GM12891 (cell line): ENCODE measurements around the gene SLC26A1.

ENCODE experiments used
- DNase-seq: peaks from one replicate; pipeline ENCODE4 v3.0.0; 2011; ENCODE audit warnings: low spot score; ENCODE audit not compliant: insufficient read length
- FAIRE-seq: peaks from 2 replicates; lab custom pipeline; 2011; peaks lifted over from hg19 to GRCh38; lab: Jason Lieb, UNC
- PAX5 ChIP-seq: IDR thresholded peaks from 2 replicates; pipeline ENCODE4 v1.6.1; 2011; ENCODE audit warnings: low read length, moderate library complexity, mild to moderate bottlenecking; ENCODE audit not compliant: insufficient read depth, severe bottlenecking
- POLR2A ChIP-seq: IDR thresholded peaks from 2 replicates; pipeline ENCODE4 v1.6.1; 2011; ENCODE audit warnings: low read depth, low read length, control low read depth
- POLR2AphosphoS5 ChIP-seq: IDR thresholded peaks from 2 replicates; pipeline ENCODE4 v1.6.1; 2011; ENCODE audit warnings: low read depth, low read length, control low read depth
- POU2F2 ChIP-seq: IDR thresholded peaks from 2 replicates; pipeline ENCODE4 v1.6.1; 2011; ENCODE audit warnings: low read depth, mild to moderate bottlenecking, control low read depth, low read length, moderate library complexity
- SPI1 ChIP-seq: IDR thresholded peaks from 2 replicates; pipeline ENCODE4 v1.6.1; 2011; ENCODE audit warnings: low read depth, low read length, control low read depth
- TAF1 ChIP-seq: IDR thresholded peaks from 2 replicates; pipeline ENCODE4 v1.6.1; 2011; ENCODE audit warnings: low read depth, low read length, control low read depth

SLC26A1 gene

DNA sequence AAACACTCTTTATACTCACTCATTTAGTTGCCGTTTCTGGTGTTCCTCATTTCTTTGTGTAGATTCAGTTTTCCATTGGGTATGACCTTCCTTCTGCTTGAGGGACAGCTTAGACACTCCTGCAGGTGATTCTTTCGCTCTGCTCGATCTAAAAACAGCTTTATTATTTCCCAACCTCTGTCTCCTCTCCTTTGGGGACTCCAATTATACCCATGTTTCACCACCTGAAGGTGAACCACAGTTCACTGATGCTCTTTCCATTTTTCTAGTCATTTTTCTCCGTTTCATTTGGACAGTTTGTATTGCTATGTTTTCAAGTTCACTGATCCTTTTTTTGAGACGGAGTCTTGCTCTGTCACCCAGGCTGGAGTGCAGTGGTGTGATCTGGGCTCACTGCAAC is 13.7 kb upstream of the SLC26A1 start:
- DNase-seq (no peak), FAIRE-seq (no peak)
- TF ChIP-seq POU2F2 = no peak
- TF ChIP-seq TAF1 = no peak
- no peak for TF ChIP-seq PAX5
- no peak for TF ChIP-seq POLR2AphosphoS5
- no peak for TF ChIP-seq POLR2A
- TF ChIP-seq SPI1 = no peak

DNA sequence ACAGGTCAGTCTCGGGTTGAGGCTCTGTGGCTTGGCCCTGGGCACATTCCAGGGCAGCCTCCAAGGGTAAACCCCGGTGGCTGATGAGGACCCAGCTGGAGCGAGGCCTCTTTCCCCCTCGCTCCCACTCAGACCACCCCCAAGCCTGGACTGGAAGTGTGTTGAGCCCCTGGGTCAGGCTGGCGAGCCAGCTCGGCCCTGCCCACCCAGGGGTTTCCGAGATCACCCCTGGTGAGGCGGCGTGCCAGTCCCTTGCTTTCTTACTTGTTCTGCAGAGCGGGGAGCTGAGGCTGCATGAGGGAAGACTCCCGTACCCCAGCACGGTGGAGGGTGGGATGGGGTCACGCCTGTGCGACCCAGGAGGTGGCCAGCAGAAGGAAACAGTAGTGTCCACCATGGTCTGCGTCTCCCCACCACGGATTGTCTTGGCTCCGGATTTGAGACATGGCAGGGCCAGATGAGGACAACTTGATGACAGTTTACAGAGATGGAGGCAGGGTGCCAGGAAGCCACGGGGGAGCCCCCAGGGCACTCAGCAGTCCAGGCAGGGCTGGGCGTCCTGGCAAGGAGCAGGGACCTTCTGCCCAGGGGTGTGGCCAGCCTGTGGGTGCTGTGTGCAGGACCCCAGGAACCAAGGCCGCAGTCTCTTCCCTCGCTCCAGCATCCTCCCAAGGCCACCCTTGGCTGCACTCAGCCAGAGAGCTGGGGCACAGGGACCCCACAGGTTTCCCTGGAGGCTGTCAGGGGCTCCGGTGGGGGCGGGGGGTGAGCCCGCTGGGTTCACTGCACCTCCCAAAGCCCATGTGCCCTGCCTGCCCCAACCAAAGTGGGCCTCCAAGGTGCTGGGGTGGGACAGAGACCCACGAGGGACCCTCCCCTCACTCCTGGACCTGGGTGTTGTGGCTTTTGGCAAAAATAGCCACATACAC is 11.6 kb upstream of the SLC26A1 start:
- no peak for FAIRE-seq
- TF ChIP-seq POLR2AphosphoS5 = no peak
- TF ChIP-seq PAX5 = no peak
- no peak for TF ChIP-seq SPI1
- TF ChIP-seq POLR2A = no peak
- TF ChIP-seq TAF1 = no peak

DNA sequence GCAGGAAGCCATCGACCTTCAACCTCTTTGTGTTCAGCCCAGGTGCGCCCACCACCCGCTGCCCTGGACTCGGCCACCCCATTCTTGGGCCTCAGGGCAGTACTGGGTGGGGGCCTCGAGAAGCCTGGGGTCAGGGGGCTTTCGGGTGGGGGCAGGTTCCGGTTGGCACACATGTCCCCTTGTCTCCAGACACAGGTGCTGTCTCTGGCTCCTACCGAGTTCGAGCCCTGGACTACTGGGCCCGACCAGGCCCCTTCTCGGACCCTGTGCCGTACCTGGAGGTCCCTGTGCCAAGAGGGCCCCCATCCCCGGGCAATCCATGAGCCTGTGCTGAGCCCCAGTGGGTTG is 10.8 kb upstream of the SLC26A1 start:
- TF ChIP-seq PAX5 (no peak), POLR2AphosphoS5 (no peak), TAF1 (no peak), SPI1 (no peak), POLR2A (no peak), POU2F2 (no peak)
- DNase-seq = no peak
- FAIRE-seq = no peak

More for the DNA sequence above, 11.6 kb upstream of the SLC26A1 start:
- DNase-seq = no peak

DNA sequence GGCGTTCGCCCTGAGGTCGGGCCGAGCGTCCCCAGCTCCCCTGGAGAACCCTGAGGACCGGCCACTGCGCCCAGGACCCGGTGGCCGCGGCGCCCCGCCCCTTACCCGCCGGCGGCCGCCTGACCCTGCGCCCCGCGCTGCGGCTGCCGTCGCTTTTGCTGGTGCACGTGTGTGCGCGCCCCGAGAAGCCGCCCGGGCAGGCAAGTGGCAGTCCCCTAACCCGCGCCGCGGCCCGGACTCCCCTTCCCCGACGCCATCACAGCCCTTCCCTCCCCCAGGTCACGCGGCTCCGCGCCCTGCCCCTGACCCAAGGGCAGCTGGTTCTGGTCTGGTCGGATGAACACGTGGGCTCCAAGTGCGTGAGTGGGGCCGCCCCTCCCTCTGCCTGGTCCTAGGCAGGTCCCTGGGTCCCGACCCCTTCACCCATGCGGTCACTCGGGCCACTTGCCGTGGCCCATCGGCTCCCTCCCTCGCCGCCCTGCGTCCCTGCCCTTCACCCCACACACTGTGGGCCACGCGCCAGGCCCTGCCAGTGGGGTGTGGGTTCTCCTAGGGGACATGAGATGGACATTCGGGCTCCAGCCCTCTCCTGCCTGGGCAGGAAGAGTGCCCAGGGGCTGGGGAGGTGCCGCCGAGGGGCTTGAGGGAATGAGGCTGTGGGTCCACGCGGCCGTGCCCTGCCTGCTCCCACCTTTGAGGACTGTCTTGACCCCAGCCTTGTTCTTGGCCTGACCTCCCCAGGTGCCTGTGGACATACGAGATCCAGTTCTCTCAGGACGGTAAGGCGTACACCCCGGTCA is 10.3 kb upstream of the SLC26A1 start:
- no peak for DNase-seq
- TF ChIP-seq POLR2A (no peak), PAX5 (no peak), SPI1 (no peak), TAF1 (no peak), POU2F2 (no peak), POLR2AphosphoS5 (no peak)
- FAIRE-seq = no peak

DNA sequence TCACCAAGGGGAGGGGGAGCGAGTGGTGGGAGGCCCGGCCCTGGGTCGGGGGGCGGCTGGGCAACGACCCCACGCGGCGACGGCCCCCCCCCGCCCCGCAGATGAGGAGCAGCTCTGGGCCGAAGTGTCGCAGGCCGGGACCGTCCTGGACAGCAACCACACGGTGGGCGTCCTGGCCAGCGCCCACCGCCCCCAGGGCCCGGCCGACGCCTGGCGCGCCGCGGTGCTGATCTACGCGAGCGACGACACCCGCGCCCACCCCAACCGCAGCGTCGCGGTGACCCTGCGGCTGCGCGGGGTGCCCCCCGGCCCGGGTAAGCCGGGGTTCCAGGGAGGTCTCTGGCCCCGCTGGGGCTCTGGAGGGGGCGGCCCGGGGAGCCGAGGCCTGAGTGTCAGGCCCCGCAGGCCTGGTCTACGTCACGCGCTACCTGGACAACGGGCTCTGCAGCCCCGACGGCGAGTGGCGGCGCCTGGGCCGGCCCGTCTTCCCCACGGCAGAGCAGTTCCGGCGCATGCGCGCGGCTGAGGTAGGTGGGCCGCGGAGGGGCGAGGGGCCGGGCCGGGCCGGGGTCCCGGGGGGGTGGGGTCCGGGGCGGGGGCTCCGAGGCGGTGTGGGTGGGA is 9.5 kb upstream of the SLC26A1 start:
- FAIRE-seq (no peak), DNase-seq (no peak)
- TF ChIP-seq TAF1 = no peak
- TF ChIP-seq POU2F2 = no peak
- TF ChIP-seq SPI1 = no peak
- TF ChIP-seq POLR2A = no peak

DNA sequence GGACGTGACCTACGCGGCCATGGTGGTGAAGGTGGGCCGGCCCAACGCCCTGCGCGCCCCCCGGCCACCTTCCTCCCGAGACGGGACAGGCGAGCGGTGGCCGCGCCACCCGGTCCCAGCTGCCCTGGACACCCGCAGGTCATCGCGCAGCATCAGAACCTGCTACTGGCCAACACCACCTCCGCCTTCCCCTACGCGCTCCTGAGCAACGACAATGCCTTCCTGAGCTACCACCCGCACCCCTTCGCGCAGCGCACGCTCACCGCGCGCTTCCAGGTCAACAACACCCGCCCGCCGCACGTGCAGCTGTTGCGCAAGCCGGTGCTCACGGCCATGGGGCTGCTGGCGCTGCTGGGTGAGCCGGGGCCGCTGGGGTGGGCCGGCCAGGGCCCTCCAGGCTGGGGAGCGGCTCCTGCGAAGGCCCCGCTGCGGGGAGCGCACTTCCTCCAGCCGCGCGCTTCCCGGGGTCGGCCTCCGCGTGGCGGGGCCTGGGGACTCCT is 9.0 kb upstream of the SLC26A1 start:
- TF ChIP-seq PAX5 (no peak), POU2F2 (no peak), POLR2AphosphoS5 (no peak), TAF1 (no peak), POLR2A (no peak)
- FAIRE-seq (no peak), DNase-seq (no peak)

DNA sequence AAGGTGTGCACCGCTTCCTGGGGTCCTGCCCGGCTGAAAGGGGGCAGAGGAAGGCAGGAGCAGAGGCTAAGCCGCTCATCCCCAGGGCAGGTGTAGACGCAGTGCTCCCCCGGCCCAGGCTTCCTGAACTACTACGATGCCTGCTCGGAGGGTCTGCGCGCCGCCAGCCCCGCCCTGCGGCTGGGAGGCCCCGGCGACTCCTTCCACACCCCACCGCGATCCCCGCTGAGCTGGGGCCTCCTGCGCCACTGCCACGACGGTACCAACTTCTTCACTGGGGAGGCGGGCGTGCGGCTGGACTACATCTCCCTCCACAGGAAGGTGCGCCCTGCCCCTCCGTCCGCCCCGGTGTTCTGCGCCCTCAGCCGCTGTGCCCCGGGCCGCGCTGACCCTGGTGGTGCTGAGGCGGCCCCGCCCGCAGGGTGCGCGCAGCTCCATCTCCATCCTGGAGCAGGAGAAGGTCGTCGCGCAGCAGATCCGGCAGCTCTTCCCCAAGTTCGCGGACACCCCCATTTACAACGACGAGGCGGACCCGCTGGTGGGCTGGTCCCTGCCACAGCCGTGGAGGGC is 8.4 kb upstream of the SLC26A1 start:
- FAIRE-seq (no peak), DNase-seq (no peak)
- TF ChIP-seq SPI1 = no peak
- no peak for TF ChIP-seq POLR2AphosphoS5
- TF ChIP-seq TAF1 = no peak
- no peak for TF ChIP-seq POU2F2
- no peak for TF ChIP-seq POLR2A
- no peak for TF ChIP-seq PAX5

DNA sequence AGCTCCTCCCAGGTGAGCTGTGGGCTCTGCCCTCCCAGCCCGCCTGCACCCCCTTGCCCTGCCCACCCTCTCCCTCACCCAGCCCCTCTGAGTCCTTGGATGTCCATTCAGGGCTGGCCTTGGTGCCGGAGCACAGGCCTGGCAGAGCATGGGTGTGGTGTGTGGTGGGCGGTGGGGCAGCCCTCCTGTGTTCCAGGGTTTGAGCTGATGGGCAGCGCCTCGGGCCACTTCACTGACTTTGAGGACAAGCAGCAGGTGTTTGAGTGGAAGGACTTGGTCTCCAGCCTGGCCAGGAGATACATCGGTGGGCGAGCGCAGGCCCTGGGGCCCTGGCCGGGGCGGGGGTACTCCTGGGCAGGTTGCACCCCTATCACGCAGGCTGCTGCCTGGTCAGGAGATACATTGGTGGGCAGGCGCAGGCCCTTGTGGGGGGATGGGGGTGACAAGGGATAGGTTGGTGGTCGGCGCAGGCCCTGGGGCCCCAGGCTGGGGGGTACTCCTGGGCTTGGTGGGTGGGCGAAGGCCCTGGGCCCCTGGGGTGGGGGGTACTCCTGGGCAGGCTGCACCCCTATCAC is 7.6 kb upstream of the SLC26A1 start:
- no peak for TF ChIP-seq SPI1
- TF ChIP-seq POU2F2 = no peak
- TF ChIP-seq TAF1 = no peak
- no peak for TF ChIP-seq PAX5
- TF ChIP-seq POLR2A = no peak
- no peak for TF ChIP-seq POLR2AphosphoS5
- no peak for DNase-seq
- no peak for FAIRE-seq
